Measurements from ENCODE around the gene OR51S1. TPM values are rescaled to one million over a fixed set of nuclear protein-coding genes. Genes with fewer than 3 reads are reported as not detected.

OR51S1 gene
- total RNA-seq, 4 donors from 2014 or later, result not detected

DNA sequence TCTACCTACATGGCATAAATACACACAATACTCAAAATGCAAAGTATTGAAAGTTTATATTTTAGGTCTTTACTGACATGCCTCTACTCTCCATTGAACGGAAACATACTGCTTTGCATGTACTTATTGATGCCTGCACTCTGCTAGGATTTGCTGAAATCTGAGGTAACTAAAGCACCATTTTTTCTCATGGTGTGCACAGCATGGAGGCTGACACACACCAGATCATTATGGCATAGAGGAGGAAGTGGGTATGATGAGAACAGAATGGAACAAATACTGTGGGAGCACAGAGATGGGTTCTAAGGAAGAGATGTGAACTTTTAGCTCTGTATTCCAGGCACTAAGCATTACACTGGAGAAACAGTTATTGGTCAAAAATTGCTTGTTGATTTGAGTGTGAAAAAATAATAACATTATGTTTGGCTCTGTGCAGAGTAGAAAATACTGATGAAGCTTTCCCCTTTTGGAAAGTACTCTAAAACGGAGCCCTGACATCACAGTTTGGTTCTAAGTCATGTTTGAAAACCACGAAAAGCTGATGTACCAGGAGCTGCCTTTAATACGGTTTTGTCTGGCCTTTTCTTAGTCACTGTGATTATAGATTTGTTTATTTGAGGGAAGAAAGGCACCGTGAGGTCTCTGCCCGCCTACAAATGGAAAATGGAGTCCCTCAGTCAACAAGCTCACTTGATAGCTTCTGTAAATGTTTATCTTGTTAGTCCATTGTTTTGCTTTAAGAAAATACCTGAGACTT, 50.4 kb downstream of the OR51S1 start:
- DNase-seq (ENCODE audit: low spot score in 2 of 2), result no peak
- 74 to 84% methylated on average over 6 of the region's 6 CpGs for WGBS, 2 donors
- no peak overlapping the region for H3K4me3 ChIP-seq (ENCODE audit: low read depth, poor library complexity, severe bottlenecking)
- intact Hi-C loops (cut with DNase I; ENCODE audit: low total_unique reads), result no loop called here
- no peak for TF ChIP-seq POLR2A (IDR thresholded peaks at IDR 0.05)
- TF ChIP-seq, protein P1, sequence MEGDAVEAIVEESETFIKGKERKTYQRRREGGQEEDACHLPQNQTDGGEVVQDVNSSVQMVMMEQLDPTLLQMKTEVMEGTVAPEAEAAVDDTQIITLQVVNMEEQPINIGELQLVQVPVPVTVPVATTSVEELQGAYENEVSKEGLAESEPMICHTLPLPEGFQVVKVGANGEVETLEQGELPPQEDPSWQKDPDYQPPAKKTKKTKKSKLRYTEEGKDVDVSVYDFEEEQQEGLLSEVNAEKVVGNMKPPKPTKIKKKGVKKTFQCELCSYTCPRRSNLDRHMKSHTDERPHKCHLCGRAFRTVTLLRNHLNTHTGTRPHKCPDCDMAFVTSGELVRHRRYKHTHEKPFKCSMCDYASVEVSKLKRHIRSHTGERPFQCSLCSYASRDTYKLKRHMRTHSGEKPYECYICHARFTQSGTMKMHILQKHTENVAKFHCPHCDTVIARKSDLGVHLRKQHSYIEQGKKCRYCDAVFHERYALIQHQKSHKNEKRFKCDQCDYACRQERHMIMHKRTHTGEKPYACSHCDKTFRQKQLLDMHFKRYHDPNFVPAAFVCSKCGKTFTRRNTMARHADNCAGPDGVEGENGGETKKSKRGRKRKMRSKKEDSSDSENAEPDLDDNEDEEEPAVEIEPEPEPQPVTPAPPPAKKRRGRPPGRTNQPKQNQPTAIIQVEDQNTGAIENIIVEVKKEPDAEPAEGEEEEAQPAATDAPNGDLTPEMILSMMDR (IDR thresholded peaks at IDR 0.05), result no peak

Other genes with a start within 250 kb of the OR51S1 start
- 10 to 100 TPM in 1 of 4 donors, 1 to 10 TPM in 3; 7.3 to 12.5 (median 8.9) TPM for gene TRIM68, start 241.0 kb downstream of the OR51S1 start, total RNA-seq
- not detected for gene OR51D1, start 211.7 kb downstream of the OR51S1 start, total RNA-seq
- under 1 TPM; 0.11 to 0.39 (median 0.21) TPM for gene OR51E1, start 205.2 kb downstream of the OR51S1 start, total RNA-seq
- under 1 TPM in 2 of 4 donors, not detected in 2; 0.10 to 0.30 TPM for gene OR51E2, start 151.4 kb downstream of the OR51S1 start, total RNA-seq
- not detected for gene MMP26, start 144.4 kb downstream of the OR51S1 start, total RNA-seq
- not detected for gene OR51F1, start 79.3 kb downstream of the OR51S1 start, total RNA-seq
- not detected for gene OR52R1, start 44.8 kb downstream of the OR51S1 start, total RNA-seq
- not detected for gene OR51F2, start 27.9 kb downstream of the OR51S1 start, total RNA-seq
- not detected for gene OR51T1, start 32.7 kb upstream of the OR51S1 start, total RNA-seq
- not detected for gene OR51A7, start 54.6 kb upstream of the OR51S1 start, total RNA-seq
- gene OR51G2, start 70.1 kb upstream of the OR51S1 start, total RNA-seq, result not detected
- gene OR51G1, start 75.1 kb upstream of the OR51S1 start, total RNA-seq, result not detected
- gene OR51A4, start 98.4 kb upstream of the OR51S1 start, total RNA-seq, result not detected
- gene OR51A2, start 106.5 kb upstream of the OR51S1 start, total RNA-seq, result not detected
- not detected for gene OR51L1, start 145.6 kb upstream of the OR51S1 start, total RNA-seq
- not detected for gene OR52J3, start 197.3 kb upstream of the OR51S1 start, total RNA-seq
- 1 to 10 TPM in 1 of 4 donors, not detected in 3; 2.7 TPM for gene OR52E2, start 210.4 kb upstream of the OR51S1 start, total RNA-seq
- gene OR52E1, start 220.4 kb upstream of the OR51S1 start, total RNA-seq, result not detected

Measured in lower leg skin (tissue), 4 donors.